NCI-H748 (cell line): ENCODE measurements around the gene MLX.
"Not testable (repeated sequence)": the region's sequence is repeated elsewhere in the genome, so short reads cannot be mapped to it uniquely, and the experiment has no call there.

ENCODE experiments used
- DNase-seq: peaks from one replicate; lab custom pipeline; 2025; ENCODE audit not compliant: unreplicated experiment; lab: John Stamatoyannopoulos, UW

Gene MLX

DNA sequence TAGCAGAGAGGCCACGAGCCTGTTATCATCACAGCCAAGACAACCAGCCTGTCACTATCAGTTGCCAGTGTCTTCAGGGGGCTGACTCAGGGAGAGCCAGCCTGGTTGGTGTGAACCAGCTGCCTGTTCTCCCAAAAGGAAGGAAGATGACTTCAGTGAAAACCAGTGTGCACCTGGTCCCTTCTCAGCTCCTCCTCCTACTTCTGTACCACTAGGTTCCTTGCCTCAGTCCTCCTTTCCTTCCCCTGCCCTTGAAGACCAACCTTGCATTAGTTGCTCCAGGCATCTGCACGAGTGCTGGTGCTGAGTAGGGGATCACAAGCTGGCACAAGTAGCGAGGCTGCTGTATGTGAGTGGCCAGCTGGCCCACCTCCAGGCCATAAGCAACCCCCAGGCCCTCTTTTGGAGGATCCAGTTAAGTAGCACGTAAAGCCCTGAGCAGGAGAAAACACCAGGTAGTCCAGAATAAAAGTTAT is 51.1 kb downstream of the MLX start:
- no peak for DNase-seq

DNA sequence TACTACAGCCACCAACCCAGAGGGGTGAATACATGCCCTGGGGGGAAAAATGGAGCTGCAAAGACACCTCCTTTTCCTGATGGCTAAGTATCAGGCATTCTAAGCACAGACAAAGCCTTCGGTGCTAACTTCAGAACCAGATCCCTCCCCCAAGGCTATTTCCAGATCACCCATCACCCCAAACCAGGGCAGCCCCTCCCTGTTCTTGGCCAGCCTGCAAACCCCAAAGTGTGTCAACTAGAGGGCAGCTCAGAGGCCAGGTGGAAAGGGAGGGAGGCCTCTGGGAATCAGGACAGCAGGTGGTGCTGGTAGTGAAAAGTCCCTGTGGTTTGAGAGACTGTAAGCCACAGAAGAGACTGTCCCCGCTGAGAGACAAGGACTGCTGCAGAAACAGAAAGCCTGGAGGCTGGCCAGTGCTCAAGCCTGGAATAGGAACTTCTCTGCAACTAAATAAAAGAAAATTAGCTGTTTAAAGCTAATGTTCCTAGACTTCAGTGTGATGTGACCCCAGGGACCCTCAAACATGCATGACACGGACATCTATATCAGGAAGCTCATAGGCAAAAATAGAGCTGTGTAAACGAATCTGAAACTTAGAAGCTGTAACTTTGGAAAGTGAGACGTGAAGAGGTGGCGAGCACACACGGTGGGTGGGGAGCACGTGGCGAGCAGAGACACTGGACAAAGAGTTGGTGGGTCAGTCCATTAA is 51.7 kb downstream of the MLX start:
- peak; percentile 31 for DNase-seq

DNA sequence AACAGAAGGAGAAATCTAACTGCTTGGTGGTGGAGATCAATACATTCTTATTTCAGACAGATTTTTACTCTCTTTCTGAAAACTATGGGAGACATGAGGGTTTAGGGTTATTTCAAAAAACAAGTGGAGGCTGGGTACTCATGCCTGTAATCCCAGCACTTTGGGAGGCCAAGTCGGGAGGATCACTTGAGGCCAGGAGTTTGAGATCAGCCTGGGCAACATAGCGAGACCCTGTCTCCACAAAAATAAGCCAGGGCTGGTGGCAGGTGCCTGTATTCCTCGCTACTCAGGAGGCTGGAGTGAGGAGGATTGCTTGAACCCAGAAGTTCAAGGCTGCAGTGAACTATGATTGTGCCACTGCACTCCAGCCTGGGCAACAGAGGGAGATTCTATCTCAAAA is 55.1 kb downstream of the MLX start:
- not testable (repeated sequence) for DNase-seq
